SH-SY5Y (cell line): ENCODE results near the gene OR2V2.

Experiments used
- GATA2 ChIP-seq: IDR thresholded peaks from 2 replicates; pipeline ENCODE4 v1.6.1; 2011; ENCODE audit warnings: mild to moderate bottlenecking, low read depth, low read length
- GATA3 ChIP-seq: IDR thresholded peaks from 2 replicates; pipeline ENCODE4 v1.6.1; 2011; ENCODE audit warnings: low read depth, mild to moderate bottlenecking, low read length, moderate library complexity

DNA sequence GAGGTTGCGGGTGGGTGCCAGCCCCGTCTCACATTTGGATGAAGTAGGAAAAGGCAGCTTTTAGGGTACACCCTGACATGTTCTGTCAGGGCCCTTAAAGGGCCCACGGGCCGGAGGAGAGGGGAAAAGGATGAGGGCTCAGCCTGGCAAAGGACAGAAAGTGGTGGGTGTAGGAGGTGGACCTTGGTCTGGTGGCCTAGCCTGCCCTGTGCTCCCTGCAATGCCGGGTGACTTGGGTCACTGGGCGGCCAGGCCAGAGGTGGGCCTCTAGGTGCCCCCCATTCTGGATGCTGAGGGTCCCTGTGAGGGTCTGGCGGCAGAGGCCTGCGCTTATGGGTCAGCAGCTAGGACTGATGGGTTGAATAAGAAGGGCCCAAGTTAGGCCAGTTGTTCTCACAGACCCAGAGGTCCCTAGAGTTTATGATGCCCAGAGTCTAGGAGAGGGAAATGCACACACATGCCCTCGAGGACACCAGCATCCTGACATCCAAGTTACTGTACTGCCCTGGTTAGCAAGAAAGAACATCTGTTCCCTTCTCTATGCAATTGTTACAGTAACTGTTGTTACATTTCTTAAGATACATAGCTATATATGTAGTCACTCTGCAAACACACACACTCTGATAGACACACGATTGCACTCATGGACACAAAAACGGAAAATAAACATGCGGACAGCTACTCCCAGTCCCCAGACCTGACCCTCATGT lies 45.1 kb downstream of the OR2V2 start:
- TF ChIP-seq GATA2, result no peak
- TF ChIP-seq GATA3, result no peak
